GM10266 (cell line): Measurements from ENCODE around the gene PNPLA5.

Experiments used
- DNase-seq: peaks from one replicate; pipeline ENCODE4 v3.0.0; 2012; ENCODE audit errors: extremely low spot score
- CTCF ChIP-seq: IDR thresholded peaks from 2 replicates; pipeline ENCODE4 v1.5.1; 2012; ENCODE audit warnings: mild to moderate bottlenecking, low read depth; ENCODE audit not compliant: control insufficient read depth, insufficient read depth; ENCODE audit errors: missing control alignments

Gene PNPLA5

GRCh38 chr22:43901976-43902643 is 10.3 kb upstream of the PNPLA5 start:
- no peak for DNase-seq
- TF ChIP-seq CTCF: no peak

- TF ChIP-seq CTCF: no peak
- no peak for DNase-seq
Measured at GRCh38 chr22:43900206-43900605, 8.4 kb upstream of the PNPLA5 start.

GRCh38 chr22:43897751-43898261 is 6.0 kb upstream of the PNPLA5 start:
- TF ChIP-seq CTCF: no peak
- no peak for DNase-seq

GRCh38 chr22:43895986-43896645 is 4.3 kb upstream of the PNPLA5 start:
- no peak for DNase-seq
- TF ChIP-seq CTCF: no peak

- DNase-seq: no peak
- no peak for TF ChIP-seq CTCF
Measured at GRCh38 chr22:43894122-43894521, 2.3 kb upstream of the PNPLA5 start.

GRCh38 chr22:43893266-43893665 is 1.5 kb upstream of the PNPLA5 start:
- no peak for TF ChIP-seq CTCF
- no peak for DNase-seq
